Peyer's patch (tissue), 4 donors: ENCODE data around the gene NDC1. TPM values are rescaled to one million over a fixed set of nuclear protein-coding genes. Genes with fewer than 3 reads are reported as not detected.

Source experiments
- DNase-seq, 3 donors: peaks; one replicate each; pipeline ENCODE4 v3.0.0-alpha.2; 2017 to 2019
- H3K27ac ChIP-seq, 4 donors: fragments of 200-600 bp; sonication (generic); one replicate each; pipeline ENCODE4 v1.5.1; 2016 to 2019
- H3K27me3 ChIP-seq, 2 donors: fragments of 200-600 bp; sonication (generic); one replicate each; pipeline ENCODE4 v1.5.1; 2019
- H3K36me3 ChIP-seq, 3 donors: fragments of 200-600 bp; sonication (generic); one replicate each; pipeline ENCODE4 v1.5.1; 2016 to 2019
- H3K4me1 ChIP-seq, 4 donors: fragments of 200-600 bp; sonication (generic); one replicate each; pipeline ENCODE4 v1.5.1; 2016 to 2019
- H3K4me3 ChIP-seq, 4 donors: fragments of 200-600 bp; sonication (generic); 1 replicate in 3 of 4; 2 replicates in 1 of 4; pipeline ENCODE4 v1.5.1; 2016 to 2019; ENCODE audit warnings: mild to moderate bottlenecking in 1 of 4
- H3K9me3 ChIP-seq, 4 donors: fragments of 200-600 bp; sonication (generic); one replicate each; pipeline ENCODE4 v1.5.1; 2016 to 2019; ENCODE audit warnings: mild to moderate bottlenecking in 1 of 4
- CTCF ChIP-seq, 6 experiments: fragments of 450-650 bp in 4 of 6; fragments of 200-600 bp in 2 of 6; sonication (generic) in 1 of 6; IDR thresholded peaks; one replicate each; pipeline ENCODE4 v1.5.1; 2017 to 2019; ENCODE audit warnings: antibody characterized with exemption in 6 of 6, mild to moderate bottlenecking in 3 of 6, moderate library complexity in 1 of 6
- POLR2A ChIP-seq, 2 donors: fragments of 450-650 bp; IDR thresholded peaks; one replicate each; pipeline ENCODE4 v1.5.1; 2017; ENCODE audit warnings: antibody characterized with exemption in 2 of 2, mild to moderate bottlenecking in 2 of 2, moderate library complexity in 2 of 2
- total RNA-seq, 4 donors: library from RNA; depleted of rRNA; stranded (reverse); fragments of >200 nt; gene quantifications; one replicate each; pipeline ENCODE4 v1.1.0, GENCODE V29; 2016

Gene NDC1
- total RNA-seq, 4 donors from 2014 or later: 4.2 to 8.3 (median 6.7) TPM

GRCh38 chr1:53728702-53729455, 109.2 kb downstream of the NDC1 start:
- H3K36me3 ChIP-seq: no peaks in the 10 kb centered on the region
- H3K4me1 ChIP-seq: no peaks in the 10 kb centered on the region
- no peaks in the 10 kb centered on the region for H3K27me3 ChIP-seq
- no peaks in the 10 kb centered on the region for H3K9me3 ChIP-seq
- no peak for DNase-seq
- TF ChIP-seq POLR2A (IDR thresholded peaks at IDR 0.05) (no peak), CTCF (IDR thresholded peaks at IDR 0.05) (no peak)
- H3K4me3 ChIP-seq: no peak overlapping the region
- no peak overlapping the region for H3K27ac ChIP-seq

- H3K4me1 ChIP-seq: no peaks in the 10 kb centered on the region
- H3K27me3 ChIP-seq: no peaks in the 10 kb centered on the region
- no peak for DNase-seq
- H3K36me3 ChIP-seq: no peaks in the 10 kb centered on the region
- TF ChIP-seq CTCF (IDR thresholded peaks at IDR 0.05): no peak
- no peak for TF ChIP-seq POLR2A (IDR thresholded peaks at IDR 0.05)
- no peak overlapping the region for H3K4me3 ChIP-seq
- H3K9me3 ChIP-seq: no peaks in the 10 kb centered on the region
- H3K27ac ChIP-seq: no peak overlapping the region
Measured at GRCh38 chr1:53728196-53728595, 109.9 kb downstream of the NDC1 start.

GRCh38 chr1:53727461-53728092, 110.5 kb downstream of the NDC1 start:
- TF ChIP-seq CTCF (IDR thresholded peaks at IDR 0.05): no peak
- TF ChIP-seq POLR2A (IDR thresholded peaks at IDR 0.05): no peak
- no peak for DNase-seq
- Histone ChIP-seq H3K9me3 (no peaks in the 10 kb centered on the region), H3K27ac (no peak overlapping the region), H3K27me3 (no peaks in the 10 kb centered on the region), H3K36me3 (no peaks in the 10 kb centered on the region), H3K4me3 (no peak overlapping the region), H3K4me1 (no peaks in the 10 kb centered on the region)

- Histone ChIP-seq H3K4me1 (no peaks in the 10 kb centered on the region), H3K9me3 (no peaks in the 10 kb centered on the region), H3K4me3 (no peak overlapping the region), H3K27ac (no peak overlapping the region), H3K36me3 (no peaks in the 10 kb centered on the region), H3K27me3 (no peaks in the 10 kb centered on the region)
- TF ChIP-seq CTCF (IDR thresholded peaks at IDR 0.05) (no peak), POLR2A (IDR thresholded peaks at IDR 0.05) (no peak)
- no peak for DNase-seq
Measured at GRCh38 chr1:53726009-53726600, 112.0 kb downstream of the NDC1 start.

GRCh38 chr1:53725238-53725689, 112.8 kb downstream of the NDC1 start:
- TF ChIP-seq CTCF (IDR thresholded peaks at IDR 0.05): no peak
- no peak for TF ChIP-seq POLR2A (IDR thresholded peaks at IDR 0.05)
- Histone ChIP-seq H3K4me1 (no peaks in the 10 kb centered on the region), H3K9me3 (no peaks in the 10 kb centered on the region), H3K4me3 (no peak overlapping the region), H3K27ac (no peak overlapping the region), H3K36me3 (no peaks in the 10 kb centered on the region), H3K27me3 (no peaks in the 10 kb centered on the region)
- DNase-seq: no peak
